Neural cell (in vitro differentiated cells): ENCODE results near the gene JKAMP.

ENCODE experiments used
- CTCF ChIP-seq: fragments of 450-650 bp; IDR thresholded peaks from 2 replicates; pipeline ENCODE4 v1.5.1; 2014; ENCODE audit warnings: antibody characterized with exemption, mild to moderate bottlenecking, moderate library complexity; ENCODE audit not compliant: poor library complexity, severe bottlenecking
- EP300 ChIP-seq: fragments of 450-650 bp; conservative IDR thresholded peaks from 2 replicates; pipeline ENCODE4 v1.6.1; 2014; ENCODE audit warnings: antibody characterized with exemption, mild to moderate bottlenecking, moderate library complexity; ENCODE audit not compliant: poor library complexity, severe bottlenecking
- EZH2 ChIP-seq: fragments of 200-600, 300-800 bp; shearing (Covaris generic), sonication (generic); IDR thresholded peaks from 2 replicates; pipeline ENCODE4 v1.6.1; 2014; ENCODE audit warnings: antibody characterized with exemption, low read length, borderline replicate concordance, mild to moderate bottlenecking; ENCODE audit not compliant: insufficient read depth, poor library complexity, severe bottlenecking
- POLR2AphosphoS5 ChIP-seq: IDR thresholded peaks from 2 replicates; pipeline ENCODE4 v1.6.1; 2012
- RAD21 ChIP-seq: fragments of 450-650 bp; conservative IDR thresholded peaks from 2 replicates; pipeline ENCODE4 v1.6.1; 2014; ENCODE audit warnings: antibody characterized with exemption, mild to moderate bottlenecking, moderate library complexity
- SMC3 ChIP-seq: fragments of 450-650 bp; conservative IDR thresholded peaks from 2 replicates; pipeline ENCODE4 v1.6.1; 2014; ENCODE audit warnings: antibody characterized with exemption, mild to moderate bottlenecking, moderate library complexity; ENCODE audit not compliant: poor library complexity
- TAF1 ChIP-seq: IDR thresholded peaks from 2 replicates; pipeline ENCODE4 v1.6.1; 2012; ENCODE audit warnings: low read depth
- TF ChIP-seq, protein P1 (sequence below): IDR thresholded peaks from 2 replicates; pipeline ENCODE4 v1.6.1; 2012; ENCODE audit warnings: borderline replicate concordance

DNA sequence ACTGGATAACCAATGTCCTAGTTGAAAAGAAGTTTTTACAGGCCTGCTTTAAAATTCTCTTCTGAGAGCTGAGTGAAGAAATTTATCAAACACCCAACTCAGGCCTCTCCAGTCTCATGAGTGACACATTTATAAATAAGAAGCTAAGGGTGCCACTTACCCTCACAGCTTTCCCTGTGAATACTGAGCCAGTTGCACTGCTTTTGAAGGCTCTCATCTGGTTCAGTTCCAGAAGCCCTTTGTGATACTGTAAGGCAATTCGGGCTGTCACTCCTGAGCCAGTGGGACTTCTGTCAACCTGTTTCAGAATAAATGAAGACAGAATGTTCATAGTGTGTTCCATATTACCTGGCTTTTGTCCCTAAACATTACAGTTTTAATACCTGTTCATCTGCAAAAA lies 8.6 kb upstream of the JKAMP start:
- TF ChIP-seq RAD21, result no peak
- TF ChIP-seq CTCF, result no peak
- no peak for TF ChIP-seq TAF1
- TF ChIP-seq SMC3, result no peak
- TF ChIP-seq, protein P1, sequence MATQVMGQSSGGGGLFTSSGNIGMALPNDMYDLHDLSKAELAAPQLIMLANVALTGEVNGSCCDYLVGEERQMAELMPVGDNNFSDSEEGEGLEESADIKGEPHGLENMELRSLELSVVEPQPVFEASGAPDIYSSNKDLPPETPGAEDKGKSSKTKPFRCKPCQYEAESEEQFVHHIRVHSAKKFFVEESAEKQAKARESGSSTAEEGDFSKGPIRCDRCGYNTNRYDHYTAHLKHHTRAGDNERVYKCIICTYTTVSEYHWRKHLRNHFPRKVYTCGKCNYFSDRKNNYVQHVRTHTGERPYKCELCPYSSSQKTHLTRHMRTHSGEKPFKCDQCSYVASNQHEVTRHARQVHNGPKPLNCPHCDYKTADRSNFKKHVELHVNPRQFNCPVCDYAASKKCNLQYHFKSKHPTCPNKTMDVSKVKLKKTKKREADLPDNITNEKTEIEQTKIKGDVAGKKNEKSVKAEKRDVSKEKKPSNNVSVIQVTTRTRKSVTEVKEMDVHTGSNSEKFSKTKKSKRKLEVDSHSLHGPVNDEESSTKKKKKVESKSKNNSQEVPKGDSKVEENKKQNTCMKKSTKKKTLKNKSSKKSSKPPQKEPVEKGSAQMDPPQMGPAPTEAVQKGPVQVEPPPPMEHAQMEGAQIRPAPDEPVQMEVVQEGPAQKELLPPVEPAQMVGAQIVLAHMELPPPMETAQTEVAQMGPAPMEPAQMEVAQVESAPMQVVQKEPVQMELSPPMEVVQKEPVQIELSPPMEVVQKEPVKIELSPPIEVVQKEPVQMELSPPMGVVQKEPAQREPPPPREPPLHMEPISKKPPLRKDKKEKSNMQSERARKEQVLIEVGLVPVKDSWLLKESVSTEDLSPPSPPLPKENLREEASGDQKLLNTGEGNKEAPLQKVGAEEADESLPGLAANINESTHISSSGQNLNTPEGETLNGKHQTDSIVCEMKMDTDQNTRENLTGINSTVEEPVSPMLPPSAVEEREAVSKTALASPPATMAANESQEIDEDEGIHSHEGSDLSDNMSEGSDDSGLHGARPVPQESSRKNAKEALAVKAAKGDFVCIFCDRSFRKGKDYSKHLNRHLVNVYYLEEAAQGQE, result no peak
- no peak for TF ChIP-seq EZH2
- peak; percentile 76 for TF ChIP-seq POLR2AphosphoS5
- TF ChIP-seq EP300, result peak; percentile 67
